ENCODE data around the gene ECM2.

ECM2 gene

DNA sequence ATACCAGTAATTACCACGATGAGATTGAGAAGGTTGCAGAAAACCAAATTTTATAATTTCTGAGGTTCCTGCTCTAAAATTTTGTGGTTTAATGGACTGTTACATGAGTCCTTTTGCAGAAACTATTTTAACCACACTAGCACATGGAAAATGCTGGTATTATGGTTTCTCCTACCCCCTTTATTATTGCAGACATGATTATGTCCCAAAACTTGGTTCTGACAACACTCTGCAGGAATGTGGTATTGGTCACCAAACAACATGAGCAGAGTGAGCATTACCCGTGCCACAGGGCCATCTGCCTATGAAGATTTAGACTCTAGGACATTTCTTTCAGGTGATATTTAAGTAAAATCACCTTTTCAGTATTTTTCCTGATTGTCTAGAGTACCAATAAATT, 2.8 kb upstream of the ECM2 start:
- H4K20me1 ChIP-seq (ENCODE audit: low read depth, low read length): no peaks in the 10 kb centered on the region
- H3F3A ChIP-seq (ENCODE audit: insufficient read depth): no peaks in the 10 kb centered on the region; the same call in 1 of the 2 replicates
- H3K9me3 ChIP-seq (ENCODE audit: insufficient read depth, low read length): no peaks in the 10 kb centered on the region
- no peaks in the 10 kb centered on the region for H3K9me2 ChIP-seq (replicated peaks; ENCODE audit: insufficient read depth, low read length)
- H3K9ac ChIP-seq (ENCODE audit: low read length): no peak overlapping the region
- no peak overlapping the region for H2AFZ ChIP-seq (ENCODE audit: low read depth, low read length, severe bottlenecking)
- H3K36me3 ChIP-seq (ENCODE audit: low read length): no peaks in the 10 kb centered on the region
- H3K79me2 ChIP-seq (ENCODE audit: insufficient read depth, low read length): no peaks in the 10 kb centered on the region
- H3K4me3 ChIP-seq (ENCODE audit: insufficient read depth, low read length, poor library complexity, severe bottlenecking): no peak overlapping the region
- H3K27me3 ChIP-seq (ENCODE audit: low read length): no peaks in the 10 kb centered on the region
- H3K27ac ChIP-seq (ENCODE audit: low read depth, low read length): no peak overlapping the region
- TF ChIP-seq CTCF (IDR thresholded peaks at IDR 0.05; ENCODE audit: insufficient read depth, low read length, poor library complexity, severe bottlenecking) (no peak), EZH2phosphoT487 (conservative IDR thresholded peaks at IDR 0.05; ENCODE audit: low read length) (no peak)
- no peak overlapping the region for H3K4me2 ChIP-seq (ENCODE audit: low read depth, low read length, poor library complexity, severe bottlenecking)

GRCh38 chr9:92534674-92535073, 1.1 kb downstream of the ECM2 start:
- no peaks in the 10 kb centered on the region; the same call in 1 of the 2 replicates for H3F3A ChIP-seq (ENCODE audit: insufficient read depth)
- no peak overlapping the region for H3K9ac ChIP-seq (ENCODE audit: low read length)
- no peak overlapping the region for H3K4me3 ChIP-seq (ENCODE audit: insufficient read depth, low read length, poor library complexity, severe bottlenecking)

GRCh38 chr9:92534204-92534603, 1.6 kb downstream of the ECM2 start:
- no peak overlapping the region for H3K9ac ChIP-seq (ENCODE audit: low read length)
- H4K20me1 ChIP-seq (ENCODE audit: low read depth, low read length): no peaks in the 10 kb centered on the region
- H3K4me2 ChIP-seq (ENCODE audit: low read depth, low read length, poor library complexity, severe bottlenecking): peak overlapping the region; percentile 31
- H3K79me2 ChIP-seq (ENCODE audit: insufficient read depth, low read length): no peaks in the 10 kb centered on the region
- H3K9me2 ChIP-seq (replicated peaks; ENCODE audit: insufficient read depth, low read length): no peaks in the 10 kb centered on the region
- no peak overlapping the region for H3K4me3 ChIP-seq (ENCODE audit: insufficient read depth, low read length, poor library complexity, severe bottlenecking)
- no peak for TF ChIP-seq CTCF (IDR thresholded peaks at IDR 0.05; ENCODE audit: insufficient read depth, low read length, poor library complexity, severe bottlenecking)
- TF ChIP-seq EZH2phosphoT487 (conservative IDR thresholded peaks at IDR 0.05; ENCODE audit: low read length): no peak
- H3K9me3 ChIP-seq (ENCODE audit: insufficient read depth, low read length): no peaks in the 10 kb centered on the region
- H3K36me3 ChIP-seq (ENCODE audit: low read length): no peaks in the 10 kb centered on the region
- no peak overlapping the region for H2AFZ ChIP-seq (ENCODE audit: low read depth, low read length, severe bottlenecking)
- H3K27ac ChIP-seq (ENCODE audit: low read depth, low read length): no peak overlapping the region
- no peaks in the 10 kb centered on the region for H3K27me3 ChIP-seq (ENCODE audit: low read length)
- no peaks in the 10 kb centered on the region; the same call in 1 of the 2 replicates for H3F3A ChIP-seq (ENCODE audit: insufficient read depth)

More at GRCh38 chr9:92534674-92535073, 1.1 kb downstream of the ECM2 start:
- TF ChIP-seq CTCF (IDR thresholded peaks at IDR 0.05; ENCODE audit: insufficient read depth, low read length, poor library complexity, severe bottlenecking) (no peak), EZH2phosphoT487 (conservative IDR thresholded peaks at IDR 0.05; ENCODE audit: low read length) (no peak)
- no peak overlapping the region for H3K27ac ChIP-seq (ENCODE audit: low read depth, low read length)
- no peaks in the 10 kb centered on the region for H4K20me1 ChIP-seq (ENCODE audit: low read depth, low read length)
- H3K9me3 ChIP-seq (ENCODE audit: insufficient read depth, low read length): no peaks in the 10 kb centered on the region
- peak overlapping the region; percentile 31 for H3K4me2 ChIP-seq (ENCODE audit: low read depth, low read length, poor library complexity, severe bottlenecking)
- no peaks in the 10 kb centered on the region for H3K36me3 ChIP-seq (ENCODE audit: low read length)
- no peaks in the 10 kb centered on the region for H3K79me2 ChIP-seq (ENCODE audit: insufficient read depth, low read length)
- no peaks in the 10 kb centered on the region for H3K9me2 ChIP-seq (replicated peaks; ENCODE audit: insufficient read depth, low read length)
- H3K27me3 ChIP-seq (ENCODE audit: low read length): no peaks in the 10 kb centered on the region
- no peak overlapping the region for H2AFZ ChIP-seq (ENCODE audit: low read depth, low read length, severe bottlenecking)

Measured in SU-DHL-6 (cell line).